ENCODE measurements around the gene LAMB3. TPM values are rescaled to one million over a fixed set of nuclear protein-coding genes. Genes with fewer than 3 reads are reported as not detected.

LAMB3 gene
- polyA plus RNA-seq, 1 donor from 2014 or later = 5.8 TPM

DNA sequence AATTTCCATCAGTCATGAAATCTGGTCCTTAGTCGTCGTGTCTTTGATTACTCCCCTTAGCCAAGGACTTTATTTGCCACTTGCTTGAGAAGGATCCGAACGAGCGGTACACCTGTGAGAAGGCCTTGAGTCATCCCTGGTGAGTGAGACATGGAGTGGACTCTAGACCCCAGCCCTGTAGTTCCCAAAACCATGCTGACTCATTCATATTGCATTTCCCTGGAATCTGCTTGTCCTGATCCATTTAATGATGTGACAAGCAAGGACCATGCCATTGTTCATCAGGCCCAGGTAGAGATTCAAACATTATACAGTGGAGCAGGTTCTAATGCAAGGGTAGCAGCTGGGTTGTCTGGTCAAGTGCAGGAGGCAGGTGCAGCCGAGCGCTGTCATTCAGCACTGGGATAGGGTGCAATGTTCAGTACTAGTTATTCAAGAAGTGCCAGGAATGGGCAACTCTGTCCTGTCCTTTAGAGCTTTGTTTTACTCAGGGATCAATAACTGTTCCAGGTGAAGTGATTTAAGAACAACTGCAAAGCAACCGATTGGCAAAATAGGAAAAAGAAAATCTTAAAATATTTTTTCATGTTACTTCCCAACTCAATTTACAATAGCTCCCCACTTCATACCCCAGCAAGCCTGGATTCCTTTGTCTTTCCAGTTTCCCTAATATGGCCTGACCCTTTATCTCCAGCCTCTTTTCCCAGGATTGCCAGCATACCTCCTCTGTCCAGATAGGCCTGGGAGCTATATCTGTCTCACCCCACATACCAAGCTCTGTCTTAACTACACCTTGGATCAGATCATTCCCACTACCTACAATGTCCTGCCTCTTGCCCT is 42.2 kb downstream of the LAMB3 start:
- Histone ChIP-seq H3K27ac (ENCODE audit: low read length) (no peak overlapping the region), H2AFZ (ENCODE audit: low read depth, low read length) (no peak overlapping the region), H3K9me2 (ENCODE audit: insufficient read depth, low read length) (no peaks in the 10 kb centered on the region), H3K4me3 (ENCODE audit: low read length) (no peak overlapping the region), H3K9me3 (ENCODE audit: low read length) (no peaks in the 10 kb centered on the region), H3K9ac (ENCODE audit: low read length) (no peak overlapping the region), H3F3A (ENCODE audit: insufficient read depth, low read length, poor library complexity, severe bottlenecking) (no peaks in the 10 kb centered on the region), H3K36me3 (ENCODE audit: insufficient read depth, low read length) (no peaks in the 10 kb centered on the region), H4K20me1 (ENCODE audit: insufficient read depth) (no peaks in the 10 kb centered on the region), H3K27me3 (ENCODE audit: insufficient read depth, low read depth, low read length) (no peaks in the 10 kb centered on the region), H3K79me2 (replicated peaks; ENCODE audit: insufficient read depth, low read length) (no peaks in the 10 kb centered on the region), H3K4me2 (ENCODE audit: low read length) (no peak overlapping the region)
- no peak for TF ChIP-seq POLR2AphosphoS5 (IDR thresholded peaks at IDR 0.05)
- TF ChIP-seq EP300 (conservative IDR thresholded peaks at IDR 0.05; ENCODE audit: poor library complexity, severe bottlenecking) = no peak
- TF ChIP-seq SMC3 (conservative IDR thresholded peaks at IDR 0.05; ENCODE audit: poor library complexity) = no peak
- no peak for TF ChIP-seq EZH2 (IDR thresholded peaks at IDR 0.05; ENCODE audit: borderline replicate concordance, insufficient read depth, low read length, poor library complexity, severe bottlenecking)
- TF ChIP-seq, protein P1, sequence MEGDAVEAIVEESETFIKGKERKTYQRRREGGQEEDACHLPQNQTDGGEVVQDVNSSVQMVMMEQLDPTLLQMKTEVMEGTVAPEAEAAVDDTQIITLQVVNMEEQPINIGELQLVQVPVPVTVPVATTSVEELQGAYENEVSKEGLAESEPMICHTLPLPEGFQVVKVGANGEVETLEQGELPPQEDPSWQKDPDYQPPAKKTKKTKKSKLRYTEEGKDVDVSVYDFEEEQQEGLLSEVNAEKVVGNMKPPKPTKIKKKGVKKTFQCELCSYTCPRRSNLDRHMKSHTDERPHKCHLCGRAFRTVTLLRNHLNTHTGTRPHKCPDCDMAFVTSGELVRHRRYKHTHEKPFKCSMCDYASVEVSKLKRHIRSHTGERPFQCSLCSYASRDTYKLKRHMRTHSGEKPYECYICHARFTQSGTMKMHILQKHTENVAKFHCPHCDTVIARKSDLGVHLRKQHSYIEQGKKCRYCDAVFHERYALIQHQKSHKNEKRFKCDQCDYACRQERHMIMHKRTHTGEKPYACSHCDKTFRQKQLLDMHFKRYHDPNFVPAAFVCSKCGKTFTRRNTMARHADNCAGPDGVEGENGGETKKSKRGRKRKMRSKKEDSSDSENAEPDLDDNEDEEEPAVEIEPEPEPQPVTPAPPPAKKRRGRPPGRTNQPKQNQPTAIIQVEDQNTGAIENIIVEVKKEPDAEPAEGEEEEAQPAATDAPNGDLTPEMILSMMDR (IDR thresholded peaks at IDR 0.05; ENCODE audit: poor library complexity, severe bottlenecking) = no peak
- TF ChIP-seq, protein P2, sequence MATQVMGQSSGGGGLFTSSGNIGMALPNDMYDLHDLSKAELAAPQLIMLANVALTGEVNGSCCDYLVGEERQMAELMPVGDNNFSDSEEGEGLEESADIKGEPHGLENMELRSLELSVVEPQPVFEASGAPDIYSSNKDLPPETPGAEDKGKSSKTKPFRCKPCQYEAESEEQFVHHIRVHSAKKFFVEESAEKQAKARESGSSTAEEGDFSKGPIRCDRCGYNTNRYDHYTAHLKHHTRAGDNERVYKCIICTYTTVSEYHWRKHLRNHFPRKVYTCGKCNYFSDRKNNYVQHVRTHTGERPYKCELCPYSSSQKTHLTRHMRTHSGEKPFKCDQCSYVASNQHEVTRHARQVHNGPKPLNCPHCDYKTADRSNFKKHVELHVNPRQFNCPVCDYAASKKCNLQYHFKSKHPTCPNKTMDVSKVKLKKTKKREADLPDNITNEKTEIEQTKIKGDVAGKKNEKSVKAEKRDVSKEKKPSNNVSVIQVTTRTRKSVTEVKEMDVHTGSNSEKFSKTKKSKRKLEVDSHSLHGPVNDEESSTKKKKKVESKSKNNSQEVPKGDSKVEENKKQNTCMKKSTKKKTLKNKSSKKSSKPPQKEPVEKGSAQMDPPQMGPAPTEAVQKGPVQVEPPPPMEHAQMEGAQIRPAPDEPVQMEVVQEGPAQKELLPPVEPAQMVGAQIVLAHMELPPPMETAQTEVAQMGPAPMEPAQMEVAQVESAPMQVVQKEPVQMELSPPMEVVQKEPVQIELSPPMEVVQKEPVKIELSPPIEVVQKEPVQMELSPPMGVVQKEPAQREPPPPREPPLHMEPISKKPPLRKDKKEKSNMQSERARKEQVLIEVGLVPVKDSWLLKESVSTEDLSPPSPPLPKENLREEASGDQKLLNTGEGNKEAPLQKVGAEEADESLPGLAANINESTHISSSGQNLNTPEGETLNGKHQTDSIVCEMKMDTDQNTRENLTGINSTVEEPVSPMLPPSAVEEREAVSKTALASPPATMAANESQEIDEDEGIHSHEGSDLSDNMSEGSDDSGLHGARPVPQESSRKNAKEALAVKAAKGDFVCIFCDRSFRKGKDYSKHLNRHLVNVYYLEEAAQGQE (IDR thresholded peaks at IDR 0.05; ENCODE audit: borderline replicate concordance) = no peak
- no peak for TF ChIP-seq RAD21 (conservative IDR thresholded peaks at IDR 0.05)
- TF ChIP-seq MXI1 (conservative IDR thresholded peaks at IDR 0.05; ENCODE audit: poor library complexity, severe bottlenecking) = no peak
- TF ChIP-seq TAF1 (IDR thresholded peaks at IDR 0.05; ENCODE audit: low read depth) = no peak

DNA sequence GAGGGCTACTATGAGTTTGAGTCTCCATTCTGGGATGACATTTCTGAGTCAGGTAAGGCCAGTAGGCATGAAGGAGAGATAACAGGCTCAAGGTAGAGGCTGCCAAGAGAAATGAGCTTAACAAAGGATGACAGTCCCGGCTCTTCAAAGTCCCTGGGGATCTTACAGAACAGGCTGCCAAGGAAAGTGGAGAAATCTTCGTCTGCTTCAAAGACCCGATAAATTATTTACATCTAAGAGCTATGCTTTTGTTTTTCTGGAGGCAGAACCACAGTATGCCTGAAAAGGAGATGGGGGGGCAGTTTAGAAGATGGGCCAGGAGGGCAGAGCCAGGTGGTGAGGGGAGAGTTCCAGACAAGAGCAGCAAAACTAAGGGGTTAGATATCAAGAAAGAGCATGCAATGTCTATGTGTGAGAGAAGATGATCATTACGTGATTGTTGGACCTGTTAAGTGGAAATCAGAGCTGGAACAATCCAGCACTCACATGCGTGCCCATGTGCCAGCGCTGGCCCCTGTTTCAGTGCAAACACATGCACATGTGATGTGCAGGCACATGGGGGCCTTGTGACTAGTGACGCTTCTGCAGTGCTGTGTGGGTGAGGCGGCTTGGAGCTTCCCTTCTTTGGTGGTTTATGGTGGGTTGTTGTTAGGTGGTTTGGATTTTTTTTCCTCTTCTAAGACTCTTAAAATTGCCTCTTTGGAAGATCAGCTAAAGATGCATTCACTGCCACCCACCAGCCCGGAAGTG is 43.0 kb downstream of the LAMB3 start:
- H3K9me3 ChIP-seq (ENCODE audit: low read length) = no peaks in the 10 kb centered on the region

More for the DNA sequence above, 43.0 kb downstream of the LAMB3 start:
- H3K27me3 ChIP-seq (ENCODE audit: insufficient read depth, low read depth, low read length) = no peaks in the 10 kb centered on the region
- H3K9me2 ChIP-seq (ENCODE audit: insufficient read depth, low read length) = no peaks in the 10 kb centered on the region
- no peaks in the 10 kb centered on the region for H3F3A ChIP-seq (ENCODE audit: insufficient read depth, low read length, poor library complexity, severe bottlenecking)
- H3K4me3 ChIP-seq (ENCODE audit: low read length) = no peak overlapping the region
- H3K9ac ChIP-seq (ENCODE audit: low read length) = no peak overlapping the region
- no peaks in the 10 kb centered on the region for H3K36me3 ChIP-seq (ENCODE audit: insufficient read depth, low read length)
- H2AFZ ChIP-seq (ENCODE audit: low read depth, low read length) = no peak overlapping the region
- H3K27ac ChIP-seq (ENCODE audit: low read length) = no peak overlapping the region
- TF ChIP-seq, protein P1 (IDR thresholded peaks at IDR 0.05; ENCODE audit: poor library complexity, severe bottlenecking) = no peak
- no peak for TF ChIP-seq EP300 (conservative IDR thresholded peaks at IDR 0.05; ENCODE audit: poor library complexity, severe bottlenecking)
- no peak for TF ChIP-seq TAF1 (IDR thresholded peaks at IDR 0.05; ENCODE audit: low read depth)
- no peaks in the 10 kb centered on the region for H4K20me1 ChIP-seq (ENCODE audit: insufficient read depth)
- H3K79me2 ChIP-seq (replicated peaks; ENCODE audit: insufficient read depth, low read length) = no peaks in the 10 kb centered on the region
- H3K4me2 ChIP-seq (ENCODE audit: low read length) = no peak overlapping the region
